ENCODE data around the gene CERS6. TPM values are rescaled to one million over a fixed set of nuclear protein-coding genes. Genes with fewer than 3 reads are reported as not detected.

The CERS6 gene
- total and polyA plus RNA-seq, 3 experiments from 2014 or later = 3.6 to 7.8 (median 7.7) TPM

DNA sequence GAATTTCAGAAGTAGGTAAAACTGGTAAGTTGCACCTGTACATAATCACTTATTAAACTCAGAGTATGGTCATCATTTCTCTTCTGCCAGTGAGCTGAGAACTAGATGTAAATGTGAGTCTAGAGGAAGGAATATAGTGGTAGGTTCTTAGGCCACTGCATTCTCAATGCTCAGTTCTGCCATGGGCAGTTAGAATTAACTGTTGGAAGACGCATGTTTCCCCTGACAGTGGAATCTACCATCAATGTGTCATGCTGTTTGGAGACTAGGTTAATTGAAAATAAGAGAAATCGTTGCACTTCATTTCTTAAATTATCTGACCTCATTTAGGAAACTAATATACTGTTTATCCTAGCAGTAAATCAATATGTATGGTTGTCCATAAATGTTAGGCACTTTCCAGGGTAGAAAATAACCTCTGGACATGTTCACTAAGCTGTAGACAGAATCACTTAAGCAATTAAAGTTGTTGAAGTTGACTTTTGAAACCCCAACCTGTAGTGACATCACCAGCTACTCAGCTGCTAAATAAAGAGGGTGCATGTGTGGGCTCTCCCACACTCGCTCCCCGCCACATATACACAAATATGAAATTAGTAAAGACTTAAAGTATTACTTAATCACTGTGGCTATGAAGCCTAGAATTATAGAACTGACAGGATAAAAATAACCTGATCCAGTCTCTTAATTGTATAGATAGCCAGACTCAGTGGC, 254.8 kb downstream of the CERS6 start:
- ChIA-PET CTCF (no interaction called here), POLR2A (no interaction called here)
- Histone ChIP-seq H3K4me1 (ENCODE audit: insufficient read depth, low read length) (no peaks in the 10 kb centered on the region), H3K9me3 (ENCODE audit: low read length) (no peaks in the 10 kb centered on the region), H3K36me3 (ENCODE audit: insufficient read depth, low read length) (peaks cover 3% of the 10 kb centered on the region), H3K4me3 (ENCODE audit: low read length) (no peak overlapping the region), H3K27ac (ENCODE audit: low read depth, low read length) (no peak overlapping the region), H3K27me3 (ENCODE audit: insufficient read depth, low read length, poor library complexity, severe bottlenecking) (no peaks in the 10 kb centered on the region)
- Mint-ChIP-seq H3K36me3 (peaks cover 0 to 4% (median 0%) of the 10 kb centered on the region in 3 donors), H3K4me3 (no peak overlapping the region), H3K27ac (no peak overlapping the region), H3K27me3 (peaks cover 0 to 1% of the 10 kb centered on the region in 2 donors), H3K9me3 (no peaks in the 10 kb centered on the region), H3K4me1 (peaks cover 7 to 11% (median 9%) of the 10 kb centered on the region in 3 donors)
- no peak for DNase-seq

DNA sequence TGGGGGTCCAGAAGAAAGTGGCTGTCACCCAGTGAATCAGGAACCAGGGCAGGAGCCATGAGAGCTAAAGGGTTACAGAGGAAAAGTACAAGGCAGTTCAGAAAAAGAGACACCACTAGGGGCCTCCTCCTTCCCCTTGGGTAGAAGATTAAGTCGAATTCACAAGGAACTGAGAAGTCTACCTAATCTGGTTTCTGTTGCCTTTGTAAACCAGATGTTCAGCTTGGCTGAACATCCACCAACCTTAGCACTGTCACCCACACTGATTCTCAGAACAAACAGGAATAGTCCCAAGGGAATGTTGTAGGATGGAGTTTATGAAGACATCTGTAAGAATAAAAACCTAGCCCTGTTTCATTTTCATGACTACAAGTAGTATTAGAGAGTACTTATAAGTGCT, 256.0 kb downstream of the CERS6 start:
- POLR2A ChIA-PET = no interaction called here
- H3K9me3 ChIP-seq (ENCODE audit: low read length) = no peaks in the 10 kb centered on the region
- H3K27me3 Mint-ChIP-seq = peaks cover 0 to 1% of the 10 kb centered on the region in 2 donors

DNA sequence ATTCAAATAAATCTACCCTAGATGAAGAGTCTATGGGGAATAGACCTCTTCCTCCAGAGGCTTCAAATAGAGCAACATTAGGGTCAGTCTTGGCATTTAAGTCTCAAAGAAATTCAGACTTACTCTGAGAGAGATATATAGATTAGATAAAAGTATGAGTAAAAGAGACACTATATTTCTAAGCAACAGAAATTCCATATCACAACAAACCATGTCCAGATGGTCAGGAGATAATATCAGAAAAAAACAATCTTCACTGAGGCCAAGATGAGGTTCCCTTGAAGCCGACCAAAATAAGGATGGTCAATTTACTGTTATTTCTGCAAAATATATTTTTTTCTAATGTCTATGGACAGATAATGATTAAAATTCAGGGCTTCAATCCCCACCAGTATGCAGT, 257.3 kb downstream of the CERS6 start:
- H3K27me3 ChIP-seq (ENCODE audit: insufficient read depth, low read length, poor library complexity, severe bottlenecking) = no peaks in the 10 kb centered on the region
- peaks cover 9% of the 10 kb centered on the region for H3K4me1 ChIP-seq (ENCODE audit: insufficient read depth, low read length)
- Mint-ChIP-seq H3K4me1 (peaks cover 20 to 28% (median 22%) of the 10 kb centered on the region in 3 donors), H3K27me3 (peaks cover 0 to 1% of the 10 kb centered on the region in 2 donors), H3K4me3 (no peak overlapping the region), H3K9me3 (no peaks in the 10 kb centered on the region), H3K27ac (no peak overlapping the region), H3K36me3 (peaks cover 0 to 4% (median 0%) of the 10 kb centered on the region in 3 donors)
- peaks cover 3% of the 10 kb centered on the region for H3K36me3 ChIP-seq (ENCODE audit: insufficient read depth, low read length)
- DNase-seq = no peak
- POLR2A ChIA-PET = no interaction called here
- no peak overlapping the region for H3K27ac ChIP-seq (ENCODE audit: low read depth, low read length)
- CTCF ChIA-PET = no interaction called here
- H3K4me3 ChIP-seq (ENCODE audit: low read length) = no peak overlapping the region
- H3K9me3 ChIP-seq (ENCODE audit: low read length) = no peaks in the 10 kb centered on the region

More for the DNA sequence above, 256.0 kb downstream of the CERS6 start:
- H3K36me3 ChIP-seq (ENCODE audit: insufficient read depth, low read length) = peaks cover 3% of the 10 kb centered on the region
- no peaks in the 10 kb centered on the region for H3K9me3 Mint-ChIP-seq
- H3K4me1 ChIP-seq (ENCODE audit: insufficient read depth, low read length) = no peaks in the 10 kb centered on the region
- peaks cover 0 to 4% (median 0%) of the 10 kb centered on the region in 3 donors for H3K36me3 Mint-ChIP-seq
- peaks cover 8 to 15% (median 10%) of the 10 kb centered on the region in 3 donors for H3K4me1 Mint-ChIP-seq
- H3K27ac ChIP-seq (ENCODE audit: low read depth, low read length) = no peak overlapping the region
- no peak overlapping the region for H3K4me3 ChIP-seq (ENCODE audit: low read length)
- peak overlapping the region in 3 of 8 donors; percentile 28 to 75 (median 52) for H3K27ac Mint-ChIP-seq
- no peaks in the 10 kb centered on the region for H3K27me3 ChIP-seq (ENCODE audit: insufficient read depth, low read length, poor library complexity, severe bottlenecking)
- no peak for DNase-seq
- CTCF ChIA-PET = no interaction called here
- H3K4me3 Mint-ChIP-seq = no peak overlapping the region

DNA sequence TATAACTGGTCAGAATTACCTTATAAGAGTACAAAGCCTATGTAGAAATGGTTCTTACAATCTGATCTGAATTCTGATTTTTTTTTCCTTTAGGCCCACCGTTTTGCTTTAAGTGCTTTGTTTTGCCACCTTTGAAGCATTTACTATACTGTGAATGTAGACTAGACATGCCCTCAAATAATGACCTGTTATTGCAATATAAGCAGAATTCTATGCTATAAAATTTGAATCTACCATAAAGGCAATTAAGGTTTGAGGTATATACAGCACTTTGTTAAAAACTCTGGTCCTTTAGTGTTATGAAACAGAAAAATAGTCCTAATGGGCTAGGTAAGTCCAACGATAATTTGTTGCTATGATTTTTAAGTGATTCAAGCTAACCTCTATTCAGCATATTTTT, 259.8 kb downstream of the CERS6 start:
- H3K27me3 ChIP-seq (ENCODE audit: insufficient read depth, low read length, poor library complexity, severe bottlenecking) = no peaks in the 10 kb centered on the region

DNA sequence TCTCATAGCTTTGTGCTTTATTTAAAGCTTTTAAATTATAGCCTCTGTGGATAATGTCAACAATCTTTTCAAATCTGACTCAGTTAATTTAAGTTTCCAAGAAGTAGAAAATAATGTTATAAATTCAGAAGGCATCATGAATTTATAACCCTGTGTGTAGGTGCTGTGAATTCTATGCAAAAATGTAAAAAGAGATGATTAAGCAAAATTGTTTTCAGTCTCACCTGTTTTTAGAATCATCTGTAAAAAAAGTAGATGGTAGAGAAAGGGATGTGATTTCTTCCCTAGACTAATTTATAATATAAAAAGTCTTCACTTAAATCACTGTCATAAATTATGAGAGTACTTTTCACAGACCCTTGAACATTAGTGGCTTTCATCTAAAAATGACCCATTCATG, 260.8 kb downstream of the CERS6 start:
- Histone ChIP-seq H3K36me3 (ENCODE audit: insufficient read depth, low read length) (peaks cover 3% of the 10 kb centered on the region), H3K27ac (ENCODE audit: low read depth, low read length) (no peak overlapping the region), H3K9me3 (ENCODE audit: low read length) (no peaks in the 10 kb centered on the region), H3K4me1 (ENCODE audit: insufficient read depth, low read length) (peaks cover 11% of the 10 kb centered on the region), H3K27me3 (ENCODE audit: insufficient read depth, low read length, poor library complexity, severe bottlenecking) (no peaks in the 10 kb centered on the region), H3K4me3 (ENCODE audit: low read length) (no peak overlapping the region)
- H3K4me3 Mint-ChIP-seq = no peak overlapping the region
- peaks cover 0 to 7% (median 0%) of the 10 kb centered on the region in 3 donors for H3K36me3 Mint-ChIP-seq
- ChIA-PET POLR2A (no interaction called here), CTCF (no interaction called here)
- H3K9me3 Mint-ChIP-seq = no peaks in the 10 kb centered on the region
- peak overlapping the region in 1 of 8 donors; percentile 24 for H3K27ac Mint-ChIP-seq
- no peak for DNase-seq
- H3K4me1 Mint-ChIP-seq = peaks cover 24 to 32% (median 26%) of the 10 kb centered on the region in 3 donors
- H3K27me3 Mint-ChIP-seq = no peaks in the 10 kb centered on the region

More for the DNA sequence above, 259.8 kb downstream of the CERS6 start:
- H3K4me1 Mint-ChIP-seq = peaks cover 26 to 34% (median 28%) of the 10 kb centered on the region in 3 donors
- H3K9me3 ChIP-seq (ENCODE audit: low read length) = no peaks in the 10 kb centered on the region
- H3K4me3 ChIP-seq (ENCODE audit: low read length) = no peak overlapping the region
- ChIA-PET POLR2A (no interaction called here), CTCF (no interaction called here)
- no peak overlapping the region for H3K4me3 Mint-ChIP-seq
- peaks cover 11% of the 10 kb centered on the region for H3K4me1 ChIP-seq (ENCODE audit: insufficient read depth, low read length)
- H3K27me3 Mint-ChIP-seq = no peaks in the 10 kb centered on the region
- H3K27ac ChIP-seq (ENCODE audit: low read depth, low read length) = no peak overlapping the region
- H3K27ac Mint-ChIP-seq = no peak overlapping the region
- H3K9me3 Mint-ChIP-seq = no peaks in the 10 kb centered on the region
- H3K36me3 Mint-ChIP-seq = peaks cover 0 to 4% (median 0%) of the 10 kb centered on the region in 3 donors
- H3K36me3 ChIP-seq (ENCODE audit: insufficient read depth, low read length) = peaks cover 3% of the 10 kb centered on the region
- DNase-seq = no peak

DNA sequence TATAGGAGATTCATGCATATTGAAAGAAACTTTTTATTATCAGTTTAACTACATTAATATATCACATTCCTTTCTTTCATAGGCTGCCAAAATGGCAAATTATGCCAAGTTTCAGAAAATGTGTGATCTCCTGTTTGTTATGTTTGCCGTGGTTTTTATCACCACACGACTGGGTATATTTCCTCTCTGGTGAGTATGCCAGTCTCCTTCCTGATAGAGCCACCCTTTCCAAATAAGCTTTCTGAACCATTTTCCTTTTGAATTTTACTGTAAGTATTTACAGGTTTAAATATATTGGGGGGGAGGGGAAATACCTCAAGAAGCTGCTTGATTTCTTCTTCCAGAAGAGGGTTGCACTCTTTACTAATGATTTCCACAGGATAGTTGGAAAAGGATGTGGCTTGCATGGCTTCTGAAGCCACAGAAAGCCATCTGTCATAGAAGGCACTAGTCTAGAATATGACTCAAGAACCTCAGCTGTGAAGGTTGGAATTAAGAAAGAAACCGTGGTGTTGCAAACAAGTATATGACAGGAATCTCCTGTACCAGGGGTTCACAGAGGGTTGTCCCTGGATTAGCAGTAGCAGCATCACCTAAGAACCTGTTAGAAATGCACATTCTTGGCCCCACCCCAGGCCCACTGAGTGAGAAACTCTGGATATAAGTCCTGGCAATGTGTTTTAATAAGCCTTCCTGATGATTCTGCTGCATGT, 261.9 kb downstream of the CERS6 start:
- Histone ChIP-seq H3K27ac (ENCODE audit: low read depth, low read length) (no peak overlapping the region), H3K36me3 (ENCODE audit: insufficient read depth, low read length) (peaks cover 3% of the 10 kb centered on the region), H3K4me3 (ENCODE audit: low read length) (no peak overlapping the region), H3K9me3 (ENCODE audit: low read length) (no peaks in the 10 kb centered on the region), H3K27me3 (ENCODE audit: insufficient read depth, low read length, poor library complexity, severe bottlenecking) (no peaks in the 10 kb centered on the region), H3K4me1 (ENCODE audit: insufficient read depth, low read length) (peaks cover 11% of the 10 kb centered on the region)
- no peaks in the 10 kb centered on the region for H3K27me3 Mint-ChIP-seq
- H3K4me3 Mint-ChIP-seq = peak overlapping the region in 1 of 7 donors; percentile 3
- H3K36me3 Mint-ChIP-seq = peaks cover 0 to 15% (median 3%) of the 10 kb centered on the region in 3 donors
- ChIA-PET POLR2A (no interaction called here), CTCF (no interaction called here)
- peak overlapping the region in 4 of 8 donors; percentile 1 to 80 (median 28) for H3K27ac Mint-ChIP-seq
- H3K4me1 Mint-ChIP-seq = peaks cover 19 to 23% (median 19%) of the 10 kb centered on the region in 3 donors
- no peak for DNase-seq
- no peaks in the 10 kb centered on the region for H3K9me3 Mint-ChIP-seq

DNA sequence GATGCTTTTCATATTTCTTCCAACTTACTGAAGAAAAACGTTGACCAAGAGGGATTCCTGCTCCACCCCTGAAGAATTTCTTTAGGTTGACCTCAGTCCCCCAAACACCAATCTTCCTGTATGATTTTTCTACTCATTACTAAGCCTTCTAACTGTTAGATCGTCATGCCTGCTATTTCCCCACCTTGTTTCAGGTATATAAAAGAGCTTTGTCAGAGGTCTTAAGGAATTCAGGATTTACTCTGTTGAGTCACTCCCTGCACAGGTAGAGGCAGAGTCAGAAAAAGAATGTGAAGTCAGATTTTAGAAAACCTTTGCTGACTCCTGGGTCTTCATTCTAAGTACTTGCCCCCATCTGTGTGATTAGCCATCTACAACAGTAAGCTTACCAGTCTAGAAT, 262.6 kb downstream of the CERS6 start:
- Histone ChIP-seq H3K27ac (ENCODE audit: low read depth, low read length) (no peak overlapping the region), H3K4me3 (ENCODE audit: low read length) (no peak overlapping the region), H3K36me3 (ENCODE audit: insufficient read depth, low read length) (peaks cover 3% of the 10 kb centered on the region), H3K4me1 (ENCODE audit: insufficient read depth, low read length) (peaks cover 11% of the 10 kb centered on the region), H3K27me3 (ENCODE audit: insufficient read depth, low read length, poor library complexity, severe bottlenecking) (no peaks in the 10 kb centered on the region), H3K9me3 (ENCODE audit: low read length) (no peaks in the 10 kb centered on the region)
- CTCF ChIA-PET = no interaction called here
- peak overlapping the region in 1 of 7 donors; percentile 3 for H3K4me3 Mint-ChIP-seq
- no peak for DNase-seq
- peaks cover 0 to 21% (median 3%) of the 10 kb centered on the region in 3 donors for H3K36me3 Mint-ChIP-seq
- POLR2A ChIA-PET = no interaction called here
- H3K4me1 Mint-ChIP-seq = peaks cover 19 to 29% (median 19%) of the 10 kb centered on the region in 3 donors
- H3K27ac Mint-ChIP-seq = peak overlapping the region in 2 of 8 donors; percentile 47 to 62
- no peaks in the 10 kb centered on the region for H3K9me3 Mint-ChIP-seq
- H3K27me3 Mint-ChIP-seq = no peaks in the 10 kb centered on the region

DNA sequence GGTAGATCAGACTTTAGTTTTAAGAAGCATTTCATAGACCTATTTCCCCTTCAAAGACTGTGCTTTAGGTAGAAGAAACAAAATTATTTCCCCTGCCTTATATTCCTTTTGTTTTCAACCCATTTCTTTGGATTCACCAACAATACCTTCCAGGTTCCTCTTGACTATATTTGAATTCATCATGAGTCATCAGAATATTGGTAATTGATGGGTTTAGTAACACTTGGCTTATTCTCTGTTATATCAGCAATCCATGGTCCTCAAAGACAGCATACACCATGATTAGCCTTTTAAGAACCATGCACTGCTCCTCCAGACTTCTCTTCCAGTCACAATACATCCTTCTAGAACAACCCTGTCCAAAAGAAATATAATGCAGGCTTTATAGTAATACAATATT, 263.4 kb downstream of the CERS6 start:
- Mint-ChIP-seq H3K4me1 (peaks cover 19 to 29% (median 19%) of the 10 kb centered on the region in 3 donors), H3K27ac (no peak overlapping the region), H3K9me3 (no peaks in the 10 kb centered on the region), H3K27me3 (no peaks in the 10 kb centered on the region), H3K4me3 (no peak overlapping the region), H3K36me3 (peaks cover 0 to 27% (median 3%) of the 10 kb centered on the region in 3 donors)
- no peaks in the 10 kb centered on the region for H3K9me3 ChIP-seq (ENCODE audit: low read length)
- DNase-seq = no peak
- peaks cover 3% of the 10 kb centered on the region for H3K36me3 ChIP-seq (ENCODE audit: insufficient read depth, low read length)
- peaks cover 11% of the 10 kb centered on the region for H3K4me1 ChIP-seq (ENCODE audit: insufficient read depth, low read length)
- H3K27ac ChIP-seq (ENCODE audit: low read depth, low read length) = no peak overlapping the region
- H3K4me3 ChIP-seq (ENCODE audit: low read length) = no peak overlapping the region
- H3K27me3 ChIP-seq (ENCODE audit: insufficient read depth, low read length, poor library complexity, severe bottlenecking) = no peaks in the 10 kb centered on the region
- CTCF ChIA-PET = no interaction called here
- POLR2A ChIA-PET = no interaction called here
